GM19452 (cell line): Measurements from ENCODE around the gene CDH2.

Experiments
- ATAC-seq: cut with Tn5 transposase; IDR thresholded peaks from one replicate; pipeline ENCODE4 v1.9.1; 2021; ENCODE audit not compliant: unreplicated experiment

The CDH2 gene

DNA sequence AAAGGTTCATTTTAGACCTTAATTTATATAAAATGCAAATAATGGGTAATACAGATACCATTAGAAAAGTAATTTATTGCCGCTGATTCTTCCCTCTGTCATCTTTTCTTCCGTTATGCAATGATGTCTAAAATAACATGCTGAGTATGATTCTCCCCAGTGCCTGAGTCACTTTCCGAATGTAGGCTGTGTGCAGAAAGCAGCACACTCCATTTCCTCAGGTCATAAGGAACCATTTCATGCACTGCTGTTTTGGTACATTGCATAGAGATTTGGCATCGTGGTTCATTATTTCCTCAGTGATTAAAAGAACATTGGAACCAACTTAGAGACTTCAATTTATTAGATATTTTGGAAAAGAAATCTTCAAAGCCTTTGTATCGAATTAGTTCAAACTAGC lies 173.5 kb downstream of the CDH2 start:
- no peak for ATAC-seq

DNA sequence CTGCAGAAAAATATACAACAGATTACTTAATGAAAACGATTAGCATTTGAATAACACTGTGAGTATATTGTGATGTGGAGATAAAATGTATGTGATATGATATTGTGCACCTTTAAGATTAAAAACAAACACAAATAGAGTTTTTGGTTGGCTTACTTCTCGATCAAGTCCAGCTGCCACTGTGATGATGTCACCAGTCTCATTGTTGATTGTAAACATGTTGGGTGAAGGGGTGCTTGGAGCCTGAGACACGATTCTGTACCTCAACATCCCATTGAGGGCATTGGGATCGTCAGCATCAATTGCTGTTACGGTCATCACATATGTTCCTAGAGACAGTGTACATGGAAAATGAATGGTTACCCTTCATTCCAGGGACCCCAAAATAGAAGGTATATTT lies 174.1 kb downstream of the CDH2 start:
- ATAC-seq = no peak

DNA sequence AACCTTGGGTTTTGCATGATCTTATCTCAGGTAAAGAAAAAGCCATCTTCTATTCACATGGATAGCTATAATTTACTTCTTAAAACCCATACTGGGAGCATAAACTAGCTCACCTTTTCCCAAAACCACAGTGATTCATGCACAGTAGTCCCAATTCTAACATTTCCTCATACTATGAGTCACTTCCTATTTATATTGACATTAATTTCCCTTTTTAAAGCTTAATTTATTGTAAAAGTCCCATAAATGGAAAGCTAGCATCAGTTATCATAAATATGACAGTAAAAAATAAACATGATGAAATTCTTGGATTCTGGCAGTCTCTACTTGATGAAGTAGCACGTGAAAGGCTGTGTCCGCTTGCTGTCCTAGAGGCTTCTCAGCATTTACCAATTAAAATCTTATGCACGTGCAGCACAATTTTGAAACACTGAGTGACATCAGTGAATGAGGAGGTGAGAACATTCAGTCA lies 180.1 kb downstream of the CDH2 start:
- no peak for ATAC-seq

DNA sequence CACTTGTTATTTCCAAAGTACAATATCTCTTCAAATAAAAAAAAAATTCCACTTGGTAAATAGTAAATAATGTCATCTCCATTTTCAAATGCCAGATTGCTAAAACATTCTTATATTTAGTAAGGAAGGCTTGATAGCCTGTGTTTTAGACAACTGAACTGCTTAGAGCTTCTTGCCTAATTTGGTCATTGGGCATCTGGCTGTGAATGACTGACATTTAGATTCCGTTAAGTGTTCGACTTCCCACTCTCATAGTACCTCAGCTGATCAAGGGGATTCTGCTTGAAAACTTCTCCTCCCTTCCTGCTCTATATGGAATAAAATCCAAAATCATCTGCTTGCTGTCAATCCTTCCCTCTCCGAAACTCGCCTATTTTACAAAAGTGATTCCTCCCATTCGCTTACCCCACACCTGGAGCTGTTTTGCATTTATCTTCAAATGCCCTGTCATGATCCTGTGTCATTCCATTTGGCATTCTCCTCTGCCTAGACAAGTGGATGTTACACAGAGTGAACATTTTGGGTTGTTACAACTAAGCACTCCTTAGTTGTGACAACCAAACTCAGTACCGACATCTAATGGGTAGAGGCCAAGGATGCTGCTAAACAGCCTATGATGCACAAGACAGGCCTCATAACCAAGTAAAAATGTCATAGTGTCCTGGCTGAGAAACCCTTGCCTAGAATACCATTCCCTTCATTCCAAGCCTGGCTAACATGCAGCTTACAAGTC lies 181.0 kb downstream of the CDH2 start:
- ATAC-seq = no peak

- ATAC-seq = no peak
Observed at GRCh38 chr18:27994571-27994970, 182.4 kb downstream of the CDH2 start.

DNA sequence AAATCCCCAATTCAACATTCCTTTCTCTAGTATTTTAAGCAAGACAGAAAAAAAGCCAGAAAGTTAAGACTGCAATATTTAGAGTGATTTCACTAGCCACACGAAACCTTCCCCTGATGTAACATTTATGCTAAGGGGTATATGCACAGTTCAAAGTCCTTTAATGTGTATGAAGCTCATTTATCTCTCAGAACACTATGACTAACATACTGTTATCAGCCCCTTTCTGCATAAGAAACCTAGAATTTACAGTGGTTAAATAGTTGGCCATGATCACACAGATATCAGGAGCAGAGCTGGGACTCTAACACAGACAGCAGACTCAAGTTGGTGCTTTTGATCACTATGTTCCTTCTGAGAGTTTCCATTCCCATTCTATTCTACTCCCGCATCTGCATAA lies 185.5 kb downstream of the CDH2 start:
- ATAC-seq = no peak

DNA sequence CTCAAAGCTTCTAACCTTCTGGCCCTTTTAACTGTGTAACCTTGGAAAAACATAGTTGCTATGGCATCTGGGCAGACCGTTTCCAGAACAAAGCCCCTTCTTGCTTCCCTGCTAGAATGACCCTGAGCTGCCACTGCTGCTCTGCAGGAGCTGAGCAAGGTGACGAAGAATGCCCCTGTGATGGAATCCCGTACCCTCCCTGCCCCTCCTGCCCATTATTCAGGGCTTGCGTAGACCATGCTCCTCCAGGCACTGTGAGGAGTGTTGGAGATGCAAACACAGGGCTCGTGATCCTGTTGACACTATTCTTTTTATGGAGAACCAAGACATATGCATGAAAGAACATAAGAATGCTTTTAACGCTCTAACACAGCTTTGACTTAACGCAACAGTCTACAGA lies 191.1 kb downstream of the CDH2 start:
- no peak for ATAC-seq

DNA sequence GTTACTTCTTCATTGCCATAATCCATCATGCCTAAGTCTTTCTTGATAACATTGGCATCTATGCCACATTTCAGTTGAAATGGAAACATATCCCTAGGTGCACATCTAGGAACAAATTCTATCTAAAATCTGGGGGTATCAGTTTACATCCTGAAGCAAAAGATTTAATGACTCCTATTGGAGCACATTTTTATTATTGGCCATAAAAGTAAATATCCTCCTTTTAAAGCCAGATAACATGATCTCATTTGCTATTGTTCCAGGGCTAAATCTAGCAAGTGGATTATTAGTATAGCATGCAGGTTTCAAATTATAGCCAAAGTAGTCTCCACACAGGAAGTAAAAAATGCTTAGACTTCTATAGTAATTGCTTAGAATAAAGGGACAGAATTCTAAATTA lies 193.2 kb downstream of the CDH2 start:
- no peak for ATAC-seq

GRCh38 chr18:27976806-27977408 lies 200.0 kb downstream of the CDH2 start:
- ATAC-seq = no peak

DNA sequence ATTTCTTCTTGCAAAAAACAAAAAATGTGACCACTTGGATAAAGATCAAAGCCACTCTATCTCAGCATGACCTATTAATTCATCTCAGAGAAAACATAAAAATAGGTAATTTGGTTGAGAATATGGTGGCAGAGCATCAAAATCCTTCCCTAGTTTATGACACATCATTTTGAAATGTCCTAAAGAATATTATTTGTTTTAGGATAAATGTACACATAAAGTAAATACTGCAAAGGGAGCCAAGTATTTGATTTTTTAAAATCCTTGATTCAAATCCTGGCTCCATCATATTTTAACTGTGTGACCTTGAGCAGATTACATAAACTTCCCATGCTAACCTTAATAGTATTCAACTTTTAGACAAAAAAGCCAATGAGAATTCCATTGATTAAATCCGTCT lies 206.6 kb downstream of the CDH2 start:
- no peak for ATAC-seq

- ATAC-seq = no peak
Observed at GRCh38 chr18:27969206-27969605, 207.7 kb downstream of the CDH2 start.

- no peak for ATAC-seq
Observed at GRCh38 chr18:27967913-27968824, 208.8 kb downstream of the CDH2 start.

GRCh38 chr18:27966881-27967280 lies 210.0 kb downstream of the CDH2 start:
- ATAC-seq = no peak

DNA sequence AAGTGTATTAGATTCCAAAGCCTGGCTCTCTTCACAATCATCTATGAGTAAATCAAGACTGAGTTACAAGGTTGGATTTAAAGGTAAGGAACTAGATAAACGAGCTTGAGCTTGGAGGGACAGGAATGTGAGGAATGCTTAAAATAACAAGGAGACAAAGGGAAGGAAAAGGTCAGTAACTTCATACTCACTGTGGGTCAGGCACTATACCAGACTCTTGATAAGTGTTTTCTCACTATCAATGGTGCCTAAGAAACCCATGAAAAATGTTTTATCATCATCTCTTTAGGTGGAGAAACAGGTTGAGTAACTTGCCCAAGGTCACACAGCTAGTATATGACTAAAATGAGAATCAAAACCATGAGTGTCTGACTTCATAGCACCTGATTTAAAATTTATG lies 212.1 kb downstream of the CDH2 start:
- ATAC-seq = no peak

DNA sequence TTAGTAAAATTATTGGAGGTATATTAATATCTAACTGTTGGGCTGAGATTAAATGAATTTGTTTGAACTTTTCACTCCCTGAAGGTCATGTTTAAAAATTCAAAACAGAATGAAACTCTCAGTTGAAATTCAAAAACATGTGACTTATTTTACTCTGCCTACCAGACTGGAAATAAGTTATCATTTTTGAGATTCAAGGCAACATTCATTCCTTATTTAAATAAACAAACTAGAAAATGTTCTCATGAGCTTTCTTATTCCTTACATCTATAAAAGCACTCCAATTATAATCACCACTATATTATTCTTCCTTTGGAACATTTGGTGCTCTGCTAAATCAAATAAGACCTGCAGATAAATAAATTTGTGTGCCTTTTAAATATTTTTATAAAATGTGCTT lies 217.8 kb downstream of the CDH2 start:
- ATAC-seq = no peak

DNA sequence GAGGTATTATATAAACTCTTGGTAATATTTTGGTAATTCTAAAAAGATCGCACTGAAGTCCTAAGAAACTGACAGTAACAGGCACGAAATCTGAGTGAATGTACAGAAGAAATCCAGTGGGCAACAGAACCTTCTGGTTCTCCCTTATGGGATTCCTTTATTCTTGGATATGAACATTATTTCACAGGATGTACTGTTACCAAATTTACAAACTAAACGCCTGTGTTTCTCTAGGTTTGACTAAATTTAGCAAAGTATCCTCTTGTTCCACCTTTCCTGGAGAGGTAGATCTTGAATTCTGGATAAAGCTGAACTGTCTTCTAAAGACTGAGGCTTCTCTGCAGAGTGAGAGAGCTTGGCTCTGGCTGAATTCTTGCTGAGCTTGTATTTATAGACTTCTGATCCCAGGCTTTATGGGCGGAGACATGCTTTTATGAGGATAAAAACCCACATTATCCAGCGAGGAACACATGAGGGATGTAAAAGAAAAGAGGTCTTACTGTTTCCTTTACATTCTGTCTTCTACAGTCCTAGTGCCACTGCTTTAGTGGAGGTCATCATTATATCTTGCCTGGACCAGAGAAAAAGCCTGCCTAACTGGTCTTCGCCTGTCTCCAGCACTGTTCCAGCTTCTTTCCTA lies 220.8 kb downstream of the CDH2 start:
- ATAC-seq = no peak

- no peak for ATAC-seq
Observed at GRCh38 chr18:27954226-27954625, 222.7 kb downstream of the CDH2 start.

DNA sequence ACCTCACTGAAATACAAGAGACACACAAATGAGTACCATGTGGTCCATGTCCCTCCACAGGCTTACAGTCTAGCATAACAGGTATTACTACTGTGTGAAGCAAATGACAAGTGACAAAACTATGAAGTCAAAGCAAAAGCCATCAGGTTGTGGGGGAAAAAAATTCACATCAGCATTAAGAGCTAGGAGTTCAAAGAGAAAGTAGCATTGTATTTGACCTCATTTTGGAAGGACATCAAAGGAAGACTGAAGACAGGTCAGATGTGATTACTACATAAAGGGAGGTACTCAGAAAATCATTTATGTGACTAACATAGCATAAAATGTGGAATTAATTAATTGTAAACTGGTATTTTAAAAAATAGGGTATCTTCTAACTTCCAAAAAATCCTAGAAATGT lies 224.2 kb downstream of the CDH2 start:
- no peak for ATAC-seq

- no peak for ATAC-seq
Observed at GRCh38 chr18:27950648-27951228, 226.2 kb downstream of the CDH2 start.

GRCh38 chr18:27948986-27949385 lies 227.9 kb downstream of the CDH2 start:
- no peak for ATAC-seq

DNA sequence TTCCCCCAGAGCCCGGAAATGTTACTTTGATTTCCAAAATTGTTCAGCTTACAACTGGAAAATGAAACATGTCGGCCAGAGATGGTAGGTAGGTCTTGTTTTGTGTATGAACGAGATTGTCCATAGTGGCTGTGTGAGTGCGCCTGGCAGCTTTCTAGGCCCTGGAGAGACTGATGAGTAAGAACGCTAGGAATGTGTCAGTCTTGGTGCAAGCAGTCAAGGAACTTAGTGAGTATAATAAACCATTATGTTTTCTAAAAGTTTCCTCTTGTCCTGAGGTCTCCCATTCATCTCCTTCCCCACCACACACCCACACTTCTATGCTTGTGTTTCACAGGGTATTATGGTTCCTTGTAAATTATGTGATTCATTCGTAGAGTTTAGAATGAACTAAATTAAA lies 234.2 kb downstream of the CDH2 start:
- ATAC-seq = no peak
